Measurements from ENCODE around the gene NR6A1.
"Not testable (repeated sequence)": the region's sequence is repeated elsewhere in the genome, so short reads cannot be mapped to it uniquely, and the experiment has no call there.

Gene NR6A1

GRCh38 chr9:124759327-124759726 lies 11.8 kb downstream of the NR6A1 start:
- no peak for DNase-seq (ENCODE audit: low spot score)

- no peak for DNase-seq (ENCODE audit: low spot score)
Measured at GRCh38 chr9:124758691-124759090, 12.4 kb downstream of the NR6A1 start.

- no peak for DNase-seq (ENCODE audit: low spot score)
Measured at GRCh38 chr9:124758061-124758460, 13.1 kb downstream of the NR6A1 start.

- no peak for DNase-seq (ENCODE audit: low spot score)
Measured at GRCh38 chr9:124757616-124758015, 13.5 kb downstream of the NR6A1 start.

GRCh38 chr9:124756011-124756410 lies 15.1 kb downstream of the NR6A1 start:
- no peak for DNase-seq (ENCODE audit: low spot score)

- no peak for DNase-seq (ENCODE audit: low spot score)
Measured at GRCh38 chr9:124755061-124755460, 16.1 kb downstream of the NR6A1 start.

GRCh38 chr9:124754289-124754688 lies 16.8 kb downstream of the NR6A1 start:
- peak; percentile 34 for DNase-seq (ENCODE audit: low spot score)

GRCh38 chr9:124752967-124753366 lies 18.1 kb downstream of the NR6A1 start:
- peak; percentile 74 for DNase-seq (ENCODE audit: low spot score)

GRCh38 chr9:124749781-124750180 lies 21.3 kb downstream of the NR6A1 start:
- peak; percentile 17 for DNase-seq (ENCODE audit: low spot score)

- no peak for DNase-seq (ENCODE audit: low spot score)
Measured at GRCh38 chr9:124749284-124749683, 21.8 kb downstream of the NR6A1 start.

- DNase-seq (ENCODE audit: low spot score), result no peak
Measured at GRCh38 chr9:124747065-124747464, 24.0 kb downstream of the NR6A1 start.

- DNase-seq (ENCODE audit: low spot score), result no peak
Measured at GRCh38 chr9:124743686-124744348, 27.3 kb downstream of the NR6A1 start.

- DNase-seq (ENCODE audit: low spot score), result no peak
Measured at GRCh38 chr9:124742940-124743339, 28.2 kb downstream of the NR6A1 start.

- DNase-seq (ENCODE audit: low spot score), result no peak
Measured at GRCh38 chr9:124741662-124742061, 29.4 kb downstream of the NR6A1 start.

- DNase-seq (ENCODE audit: low spot score), result no peak
Measured at GRCh38 chr9:124741149-124741548, 30.0 kb downstream of the NR6A1 start.

- DNase-seq (ENCODE audit: low spot score), result no peak
Measured at GRCh38 chr9:124739360-124739759, 31.8 kb downstream of the NR6A1 start.

GRCh38 chr9:124738075-124738474 lies 33.0 kb downstream of the NR6A1 start:
- not testable (repeated sequence) for DNase-seq (ENCODE audit: low spot score)

GRCh38 chr9:124735121-124735520 lies 36.0 kb downstream of the NR6A1 start:
- peak; percentile 72 for DNase-seq (ENCODE audit: low spot score)

GRCh38 chr9:124734741-124735083 lies 36.4 kb downstream of the NR6A1 start:
- DNase-seq (ENCODE audit: low spot score), result not testable (repeated sequence)

GRCh38 chr9:124733964-124734740 lies 37.0 kb downstream of the NR6A1 start:
- DNase-seq (ENCODE audit: low spot score), result no peak

- no peak for DNase-seq (ENCODE audit: low spot score)
Measured at GRCh38 chr9:124730772-124731171, 40.3 kb downstream of the NR6A1 start.

GRCh38 chr9:124726886-124727285 lies 44.2 kb downstream of the NR6A1 start:
- DNase-seq (ENCODE audit: low spot score), result no peak

- DNase-seq (ENCODE audit: low spot score), result no peak
Measured at GRCh38 chr9:124725068-124725452, 46.1 kb downstream of the NR6A1 start.
